Parietal lobe (tissue), 2 donors: ENCODE data around the gene RIPK3. TPM values are rescaled to one million over a fixed set of nuclear protein-coding genes. Genes with fewer than 3 reads are reported as not detected.

Source experiments
- small RNA-seq: library from RNA; depleted of rRNA; stranded (forward); fragments of <200 nt; gene quantifications from one replicate; pipeline ENCODE3, GENCODE V24; 2014; ENCODE audit warnings: low replicate concordance
- total RNA-seq: library from RNA; depleted of rRNA; stranded (reverse); fragments of >200 nt; gene quantifications from one replicate; pipeline ENCODE4 v1.2.3, GENCODE V29; 2014

The RIPK3 gene
- not detected for total RNA-seq

GRCh38 chr14:24339284-24340151 lies at the start of gene RIPK3:
Gene RIPK3, minus strand, starts transcription at chr14:24339991. Its CDS starts 165 bp downstream, at chr14:24339826.

GRCh38 chr14:24367514-24368211 lies 27.9 kb upstream of the RIPK3 start, which contains the start of gene NFATC4:
Gene NFATC4, plus strand, starts transcription at chr14:24368184. Its CDS starts 157 bp downstream, at chr14:24368341.

DNA sequence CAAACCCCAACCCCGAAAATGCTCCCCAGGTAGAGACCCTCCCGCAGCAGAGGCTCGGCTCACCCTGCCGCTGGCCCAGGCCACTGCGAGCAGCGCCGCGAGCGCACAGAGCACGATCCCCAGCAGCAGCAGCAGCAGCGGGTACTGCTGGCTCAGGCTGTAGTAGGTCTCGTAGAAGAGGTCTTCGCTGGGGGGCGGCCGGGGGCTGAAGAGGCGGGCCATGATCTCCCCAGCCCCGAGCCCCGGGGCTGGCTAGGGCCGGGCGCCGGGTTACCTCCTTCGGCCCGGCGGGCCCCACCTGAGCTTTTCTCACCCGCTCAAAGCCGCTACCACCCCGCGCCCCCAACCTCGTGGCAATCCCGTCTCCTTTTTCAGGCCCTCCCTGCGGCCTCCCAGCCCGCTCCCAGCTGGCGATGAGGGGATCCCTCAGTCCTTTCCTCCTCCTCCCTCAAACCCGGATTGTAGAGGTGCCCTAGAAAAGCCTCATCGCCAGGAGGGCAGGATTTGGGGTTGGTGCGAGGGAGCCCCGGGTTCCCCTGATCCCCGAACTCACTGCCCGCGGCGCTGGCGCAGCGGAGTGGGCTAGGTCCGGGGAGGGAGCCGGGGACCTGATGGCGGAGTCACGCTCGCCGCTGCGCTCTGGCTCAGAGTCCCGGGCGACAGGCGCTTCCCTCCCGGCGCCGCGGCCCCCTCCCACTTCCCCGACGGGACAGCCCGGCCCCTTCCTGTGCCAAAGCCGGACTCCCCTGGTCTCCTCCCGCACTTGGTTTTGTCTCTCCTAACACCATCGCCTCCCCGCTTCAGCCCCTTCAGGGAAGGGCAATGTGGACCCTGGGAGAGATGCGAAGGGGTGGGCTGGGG lies 5.1 kb downstream of the RIPK3 start, which contains the start of gene ADCY4:
Gene ADCY4 (minus strand): TSS at position 641 of the 861 bp plus-strand sequence. CDS start 419 bp downstream, at position 222.

DNA sequence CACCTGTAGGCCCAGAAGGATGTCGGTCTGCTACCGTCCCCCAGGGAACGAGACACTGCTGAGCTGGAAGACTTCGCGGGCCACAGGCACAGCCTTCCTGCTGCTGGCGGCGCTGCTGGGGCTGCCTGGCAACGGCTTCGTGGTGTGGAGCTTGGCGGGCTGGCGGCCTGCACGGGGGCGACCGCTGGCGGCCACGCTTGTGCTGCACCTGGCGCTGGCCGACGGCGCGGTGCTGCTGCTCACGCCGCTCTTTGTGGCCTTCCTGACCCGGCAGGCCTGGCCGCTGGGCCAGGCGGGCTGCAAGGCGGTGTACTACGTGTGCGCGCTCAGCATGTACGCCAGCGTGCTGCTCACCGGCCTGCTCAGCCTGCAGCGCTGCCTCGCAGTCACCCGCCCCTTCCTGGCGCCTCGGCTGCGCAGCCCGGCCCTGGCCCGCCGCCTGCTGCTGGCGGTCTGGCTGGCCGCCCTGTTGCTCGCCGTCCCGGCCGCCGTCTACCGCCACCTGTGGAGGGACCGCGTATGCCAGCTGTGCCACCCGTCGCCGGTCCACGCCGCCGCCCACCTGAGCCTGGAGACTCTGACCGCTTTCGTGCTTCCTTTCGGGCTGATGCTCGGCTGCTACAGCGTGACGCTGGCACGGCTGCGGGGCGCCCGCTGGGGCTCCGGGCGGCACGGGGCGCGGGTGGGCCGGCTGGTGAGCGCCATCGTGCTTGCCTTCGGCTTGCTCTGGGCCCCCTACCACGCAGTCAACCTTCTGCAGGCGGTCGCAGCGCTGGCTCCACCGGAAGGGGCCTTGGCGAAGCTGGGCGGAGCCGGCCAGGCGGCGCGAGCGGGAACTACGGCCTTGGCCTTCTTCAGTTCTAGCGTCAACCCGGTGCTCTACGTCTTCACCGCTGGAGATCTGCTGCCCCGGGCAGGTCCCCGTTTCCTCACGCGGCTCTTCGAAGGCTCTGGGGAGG lies 28.9 kb downstream of the RIPK3 start, which contains the start of gene LTB4R:
Gene LTB4R (plus strand): TSS at position 857 of the 959 bp plus-strand sequence. CDS start 4,150 bp downstream, outside the sequence.

GRCh38 chr14:24309538-24310264 lies 30.1 kb downstream of the RIPK3 start, which contains the start of gene LTB4R2:
Gene LTB4R2, plus strand, starts transcription at chr14:24310140. Its CDS starts 525 bp downstream, at chr14:24310665.

GRCh38 chr14:24307575-24308341 lies 32.0 kb downstream of the RIPK3 start, which contains the start of gene CIDEB:
Gene CIDEB, minus strand, starts transcription at chr14:24307977. Its CDS starts 119 bp downstream, at chr14:24307858.

GRCh38 chr14:24299255-24300191 lies 40.3 kb downstream of the RIPK3 start, which contains the start of the genes DHRS1 and NOP9:
Gene DHRS1, minus strand, starts transcription at chr14:24299780. Its CDS starts 674 bp downstream, at chr14:24299106.
Gene NOP9, plus strand, starts transcription at chr14:24299850. Its CDS starts 105 bp downstream, at chr14:24299955.

Small RNAs within 50 kb of the gene (small RNA-seq; reads per million reads assigned to genes)
- not detected for gene RF00026

Other genes starting within 250 kb of the RIPK3 start
- 2.2 TPM for gene PCK2, start 245.7 kb downstream of the RIPK3 start, total RNA-seq
- 64.2 TPM for gene DCAF11, start 225.2 kb downstream of the RIPK3 start, total RNA-seq
- 2.2 TPM for gene NRL, start 225.0 kb downstream of the RIPK3 start, total RNA-seq
- 0.94 TPM for gene FITM1, start 209.3 kb downstream of the RIPK3 start, total RNA-seq
- gene PSME1, start 203.8 kb downstream of the RIPK3 start, total RNA-seq, result 23.2 TPM
- gene EMC9, start 198.4 kb downstream of the RIPK3 start, total RNA-seq, result 10.0 TPM
- gene PSME2, start 193.4 kb downstream of the RIPK3 start, total RNA-seq, result 22.2 TPM
- 38.5 TPM for gene RNF31, start 192.5 kb downstream of the RIPK3 start, total RNA-seq
- 17.5 TPM for gene IRF9, start 178.7 kb downstream of the RIPK3 start, total RNA-seq
- 33.8 TPM for gene REC8, start 167.9 kb downstream of the RIPK3 start, total RNA-seq
- gene IPO4, start 151.2 kb downstream of the RIPK3 start, total RNA-seq, result 18.2 TPM
- gene TM9SF1, start 144.6 kb downstream of the RIPK3 start, total RNA-seq, result 20.7 TPM
- gene TSSK4, start 134.3 kb downstream of the RIPK3 start, total RNA-seq, result not detected
- 35.1 TPM for gene CHMP4A, start 126.5 kb downstream of the RIPK3 start, total RNA-seq
- gene MDP1, start 123.9 kb downstream of the RIPK3 start, total RNA-seq, result 25.0 TPM
- 62.3 TPM for gene NEDD8, start 107.6 kb downstream of the RIPK3 start, total RNA-seq
- gene GMPR2, start 107.1 kb downstream of the RIPK3 start, total RNA-seq, result 34.7 TPM
- 51.3 TPM for gene TINF2, start 97.4 kb downstream of the RIPK3 start, total RNA-seq
- gene TGM1, start 76.8 kb downstream of the RIPK3 start, total RNA-seq, result 4.4 TPM
- gene RABGGTA, start 68.4 kb downstream of the RIPK3 start, total RNA-seq, result 30.7 TPM
- gene DHRS1, start 40.2 kb downstream of the RIPK3 start, total RNA-seq, result 13.8 TPM
- 25.4 TPM for gene NOP9, start 40.1 kb downstream of the RIPK3 start, total RNA-seq
- 5.6 TPM for gene CIDEB, start 32.0 kb downstream of the RIPK3 start, total RNA-seq
- 2.2 TPM for gene LTB4R2, start 29.9 kb downstream of the RIPK3 start, total RNA-seq
- 1.6 TPM for gene LTB4R, start 28.5 kb downstream of the RIPK3 start, total RNA-seq
- 3.1 TPM for gene ADCY4, start 4.9 kb downstream of the RIPK3 start, total RNA-seq
- 4.4 TPM for gene NFATC4, start 28.2 kb upstream of the RIPK3 start, total RNA-seq
- gene NYNRIN, start 59.0 kb upstream of the RIPK3 start, total RNA-seq, result 34.7 TPM
- gene CBLN3, start 89.7 kb upstream of the RIPK3 start, total RNA-seq, result not detected
- 22.5 TPM for gene KHNYN, start 90.0 kb upstream of the RIPK3 start, total RNA-seq
- 24.7 TPM for gene SDR39U1, start 102.8 kb upstream of the RIPK3 start, total RNA-seq
- not detected for gene CMA1, start 168.3 kb upstream of the RIPK3 start, total RNA-seq
- gene CTSG, start 236.3 kb upstream of the RIPK3 start, total RNA-seq, result not detected